CD4-positive, alpha-beta memory T cell (primary cell): Measurements from ENCODE around the gene SPARC. TPM values are rescaled to one million over a fixed set of nuclear protein-coding genes. Genes with fewer than 3 reads are reported as not detected.

ENCODE experiments used
- CTCF ChIA-PET: fragments of 350-600 bp; sonication (Branson Sonifier 250); formaldehyde crosslinking; loops from one replicate; lab custom pipeline; 2021; ENCODE audit warnings: inconsistent platforms; ENCODE audit not compliant: partially characterized antibody; lab: Charles Lee
- POLR2A ChIA-PET: fragments of 350-600 bp; sonication (Branson Sonifier 250); formaldehyde crosslinking; loops from one replicate; lab custom pipeline; 2021; ENCODE audit not compliant: partially characterized antibody; lab: Charles Lee
- DNase-seq, 5 donors: peaks; one replicate each; pipeline versions ENCODE4 v3.0.0 to v3.0.0-alpha.2; 2020 to 2022; ENCODE audit warnings: mixed read lengths in 1 of 5
- H3K27ac ChIP-seq: one replicate; pipeline ENCODE4 v1.7.0; 2013; ENCODE audit warnings: low read depth, low read length
- H3K27me3 ChIP-seq: 2 replicates; pipeline ENCODE4 v1.7.0; 2013; ENCODE audit warnings: mild to moderate bottlenecking, low read length, moderate library complexity; ENCODE audit not compliant: insufficient read depth
- H3K36me3 ChIP-seq: 2 replicates; pipeline ENCODE4 v1.7.0; 2013; ENCODE audit warnings: mild to moderate bottlenecking, low read length, moderate library complexity; ENCODE audit not compliant: insufficient read depth
- H3K4me1 ChIP-seq: 2 replicates; pipeline ENCODE4 v1.7.0; 2013; ENCODE audit warnings: mild to moderate bottlenecking, low read length, moderate library complexity; ENCODE audit not compliant: insufficient read depth
- H3K4me3 ChIP-seq, 2 donors: one replicate each; pipeline ENCODE4 v1.7.0; 2013; ENCODE audit warnings: low read length in 2 of 2, mild to moderate bottlenecking in 1 of 2
- H3K9me3 ChIP-seq, 2 donors: one replicate each; pipeline ENCODE4 v1.7.0; 2013; ENCODE audit warnings: low read length in 2 of 2, control low read depth in 1 of 2; ENCODE audit not compliant: control insufficient read depth in 1 of 2
- H3K27ac Mint-ChIP-seq, 7 donors: one replicate each; pipeline ENCODE4 v1.8.0; 2020 to 2021; ENCODE audit warnings: mixed read lengths in 7 of 7, mild to moderate bottlenecking in 6 of 7, inconsistent platforms in 3 of 7, moderate library complexity in 3 of 7
- H3K27me3 Mint-ChIP-seq, 2 donors: one replicate each; pipeline ENCODE4 v1.8.0; 2020 to 2021; ENCODE audit warnings: mixed read lengths in 2 of 2
- H3K36me3 Mint-ChIP-seq, 2 donors: one replicate each; pipeline ENCODE4 v1.8.0; 2020 to 2021; ENCODE audit warnings: mixed read lengths in 2 of 2, inconsistent platforms in 1 of 2, mild to moderate bottlenecking in 1 of 2
- H3K4me1 Mint-ChIP-seq, 4 donors: one replicate each; pipeline ENCODE4 v1.8.0; 2020 to 2021; ENCODE audit warnings: mixed read lengths in 4 of 4, mild to moderate bottlenecking in 1 of 4
- H3K4me3 Mint-ChIP-seq, 8 donors: one replicate each; pipeline ENCODE4 v1.8.0; 2020 to 2021; ENCODE audit warnings: mixed read lengths in 8 of 8, mild to moderate bottlenecking in 7 of 8, moderate library complexity in 6 of 8, inconsistent platforms in 3 of 8
- H3K9me3 Mint-ChIP-seq, 8 donors: one replicate each; pipeline ENCODE4 v1.8.0; 2020 to 2021; ENCODE audit warnings: mixed read lengths in 8 of 8, mild to moderate bottlenecking in 5 of 8, inconsistent platforms in 3 of 8, moderate library complexity in 1 of 8
- intact Hi-C: fragments of 100-400 bp; cut with micrococcal nuclease; formaldehyde crosslinking; loops from one replicate; pipeline ENCODE4 v1.15.1; 2023
- polyA plus RNA-seq, 2 donors: library from polyadenylated mRNA; unstranded; fragments of 300-500 nt; fragmentation: Illumina TruSeq; gene quantifications; one replicate each; pipeline ENCODE4 v1.2.3, GENCODE V29; 2021
- total RNA-seq, 2 experiments: library from RNA; stranded (reverse); gene quantifications; one replicate each; pipeline ENCODE4 v1.2.3, GENCODE V29; 2021

SPARC gene
- total and polyA plus RNA-seq, 4 experiments from 2014 or later, result 0.19 to 0.47 (median 0.37) TPM; not detected in 1

GRCh38 chr5:151617841-151618710 lies 68.6 kb downstream of the SPARC start:
- intact Hi-C loops, result no loop called here
- peaks cover 11 to 15% of the 10 kb centered on the region in 2 donors for H3K27me3 Mint-ChIP-seq
- Histone ChIP-seq H3K9me3 (no peaks in the 10 kb centered on the region), H3K36me3 (no peaks in the 10 kb centered on the region), H3K4me1 (peaks cover 31% of the 10 kb centered on the region), H3K27me3 (no peaks in the 10 kb centered on the region), H3K27ac (no peak overlapping the region), H3K4me3 (no peak overlapping the region)
- H3K36me3 Mint-ChIP-seq, result no peaks in the 10 kb centered on the region
- no peaks in the 10 kb centered on the region for H3K9me3 Mint-ChIP-seq
- peak overlapping the region in 1 of 7 donors; percentile 69 for H3K27ac Mint-ChIP-seq
- H3K4me3 Mint-ChIP-seq, result no peak overlapping the region
- peaks cover 18 to 38% (median 26%) of the 10 kb centered on the region in 4 donors for H3K4me1 Mint-ChIP-seq
- ChIA-PET POLR2A (no interaction called here), CTCF (interaction anchor here (0.7 to 1.3 kb wide), 4 partner anchors 33 to 516 kb away, joined by 3 to 5 read pairs (median 4); no protein-coding TSS in a partner anchor)
- DNase-seq, result no peak

GRCh38 chr5:151617383-151617840 lies 69.3 kb downstream of the SPARC start:
- Mint-ChIP-seq H3K27ac (peak overlapping the region in 1 of 7 donors; percentile 23), H3K36me3 (no peaks in the 10 kb centered on the region), H3K4me3 (no peak overlapping the region), H3K4me1 (peaks cover 19 to 44% (median 33%) of the 10 kb centered on the region in 4 donors), H3K9me3 (peaks cover 0 to under 1% (median 0%) of the 10 kb centered on the region in 8 donors), H3K27me3 (peaks cover 10 to 15% of the 10 kb centered on the region in 2 donors)
- Histone ChIP-seq H3K9me3 (no peaks in the 10 kb centered on the region), H3K36me3 (no peaks in the 10 kb centered on the region), H3K4me1 (peaks cover 38% of the 10 kb centered on the region), H3K4me3 (no peak overlapping the region), H3K27ac (no peak overlapping the region), H3K27me3 (no peaks in the 10 kb centered on the region)
- CTCF ChIA-PET, result interaction anchor here (1.3 kb wide), 2 partner anchors 34 to 35 kb away, joined by 4 to 5 read pairs; no protein-coding TSS in a partner anchor
- POLR2A ChIA-PET, result no interaction called here
- DNase-seq, result no peak
- intact Hi-C loops, result no loop called here

DNA sequence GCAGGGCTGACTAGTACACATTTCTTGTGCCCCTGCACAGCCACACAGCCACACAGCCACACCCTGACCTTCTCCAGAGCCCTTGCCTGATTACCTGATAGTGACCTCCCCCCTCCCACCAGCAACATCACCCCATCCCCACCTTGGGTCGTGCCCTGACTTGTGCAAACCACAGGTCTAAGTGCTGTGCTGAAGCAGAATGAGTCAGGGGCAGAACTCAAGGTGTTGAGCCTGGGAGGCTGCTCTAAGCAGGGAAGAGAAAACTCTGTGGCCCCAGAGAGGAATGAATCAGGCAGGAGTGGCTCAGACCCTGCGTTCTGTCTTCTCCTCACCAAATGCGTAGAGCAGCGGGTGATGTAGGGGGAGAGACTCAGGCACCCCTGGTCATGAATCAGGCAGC lies 71.3 kb downstream of the SPARC start:
- no peak for DNase-seq
- Histone ChIP-seq H3K27me3 (no peaks in the 10 kb centered on the region), H3K27ac (no peak overlapping the region), H3K36me3 (no peaks in the 10 kb centered on the region), H3K9me3 (no peaks in the 10 kb centered on the region), H3K4me3 (no peak overlapping the region), H3K4me1 (peaks cover 44% of the 10 kb centered on the region)
- Mint-ChIP-seq H3K9me3 (peaks cover 0 to 2% (median 0%) of the 10 kb centered on the region in 8 donors), H3K4me1 (peaks cover 21 to 52% (median 43%) of the 10 kb centered on the region in 4 donors), H3K36me3 (no peaks in the 10 kb centered on the region), H3K27me3 (peaks cover 5 to 6% of the 10 kb centered on the region in 2 donors), H3K27ac (peak overlapping the region in 2 of 7 donors; percentile 77 to 89), H3K4me3 (peak overlapping the region in 1 of 8 donors; percentile 49)
- ChIA-PET CTCF (interaction anchor here (5.4 kb wide), 1 partner anchor 36 kb away, joined by 24 read pairs; no protein-coding TSS in a partner anchor), POLR2A (no interaction called here)
- intact Hi-C loops, result no loop called here

DNA sequence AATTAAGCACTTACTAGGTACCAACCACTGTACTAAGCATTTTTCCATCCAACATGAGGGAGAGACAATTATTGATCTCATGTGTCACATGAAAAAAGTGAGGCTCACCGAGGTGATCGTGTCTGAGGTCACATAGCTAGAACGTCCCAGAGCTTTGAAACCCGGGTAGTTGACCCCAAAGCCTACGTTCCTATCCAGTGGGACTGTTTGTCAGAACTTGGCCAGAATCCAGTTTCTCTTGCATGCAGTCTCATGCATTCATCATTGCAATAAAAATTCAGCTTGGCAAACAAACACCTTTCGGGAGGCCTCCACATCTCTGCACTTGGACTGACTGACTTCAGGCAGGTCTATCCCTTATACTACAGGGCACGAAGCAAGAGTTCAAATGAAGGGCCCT lies 72.2 kb downstream of the SPARC start:
- intact Hi-C loops, result no loop called here
- DNase-seq, result no peak
- Histone ChIP-seq H3K4me3 (no peak overlapping the region), H3K36me3 (no peaks in the 10 kb centered on the region), H3K4me1 (peaks cover 44% of the 10 kb centered on the region), H3K9me3 (no peaks in the 10 kb centered on the region), H3K27me3 (no peaks in the 10 kb centered on the region), H3K27ac (no peak overlapping the region)
- H3K4me1 Mint-ChIP-seq, result peaks cover 21 to 55% (median 43%) of the 10 kb centered on the region in 4 donors
- CTCF ChIA-PET, result interaction anchor here (5.4 kb wide), 1 partner anchor 37 kb away, joined by 24 read pairs; no protein-coding TSS in a partner anchor
- peaks cover 0 to 2% (median 0%) of the 10 kb centered on the region in 8 donors for H3K9me3 Mint-ChIP-seq
- peak overlapping the region in 3 of 7 donors; percentile 11 to 79 (median 24) for H3K27ac Mint-ChIP-seq
- H3K4me3 Mint-ChIP-seq, result peak overlapping the region in 1 of 8 donors; percentile 13
- POLR2A ChIA-PET, result no interaction called here
- H3K36me3 Mint-ChIP-seq, result no peaks in the 10 kb centered on the region
- H3K27me3 Mint-ChIP-seq, result peaks cover 5 to 6% of the 10 kb centered on the region in 2 donors

DNA sequence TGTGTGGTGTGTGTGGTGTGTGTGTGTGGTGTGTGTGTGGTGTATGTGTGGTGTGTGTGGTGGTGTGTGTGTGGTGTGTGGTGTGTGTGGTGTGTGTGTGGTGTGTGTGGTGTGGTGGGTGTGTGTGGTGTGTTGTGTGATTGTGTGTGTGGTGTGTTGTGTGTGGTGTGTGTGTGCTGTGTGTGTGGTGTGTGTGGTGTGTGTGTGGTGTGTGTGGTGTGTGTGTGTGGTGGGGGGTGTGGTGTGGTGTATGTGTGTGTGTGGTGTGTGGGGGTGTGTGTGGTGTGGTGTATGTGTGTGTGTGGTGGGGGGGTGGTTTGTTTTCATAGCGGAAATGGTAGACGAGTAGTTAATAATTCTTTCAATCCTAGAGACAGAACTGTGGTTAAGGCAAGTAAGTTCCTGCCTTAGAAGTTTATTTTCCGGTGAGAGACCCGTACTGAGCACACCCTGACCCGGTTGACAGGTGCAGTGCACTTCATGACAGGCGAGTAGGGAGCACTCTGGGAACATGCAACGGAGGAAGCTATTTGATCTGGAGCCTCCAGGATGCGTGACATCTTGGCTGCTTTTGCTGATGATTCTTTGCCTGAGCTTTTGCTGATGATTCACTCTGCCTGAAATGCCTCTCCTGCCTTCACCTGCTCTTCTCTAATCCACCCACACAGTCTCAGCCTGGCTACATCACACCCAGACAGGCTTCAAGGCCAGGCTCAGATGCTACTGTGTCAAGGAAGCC lies 73.9 kb downstream of the SPARC start:
- ChIA-PET POLR2A (no interaction called here), CTCF (interaction anchor here (5.4 kb wide), 1 partner anchor 39 kb away, joined by 24 read pairs; no protein-coding TSS in a partner anchor)
- Histone ChIP-seq H3K36me3 (no peaks in the 10 kb centered on the region), H3K4me3 (peak overlapping the region in 1 of 2 donors; percentile 25), H3K27ac (no peak overlapping the region), H3K4me1 (peaks cover 44% of the 10 kb centered on the region), H3K27me3 (no peaks in the 10 kb centered on the region), H3K9me3 (no peaks in the 10 kb centered on the region)
- intact Hi-C loops, result no loop called here
- Mint-ChIP-seq H3K4me1 (peaks cover 21 to 55% (median 43%) of the 10 kb centered on the region in 4 donors), H3K27ac (peak overlapping the region in 6 of 7 donors; percentile 50 to 98 (median 86)), H3K27me3 (peaks cover 5 to 6% of the 10 kb centered on the region in 2 donors), H3K4me3 (peak overlapping the region in 7 of 8 donors; percentile 60 to 79 (median 70)), H3K36me3 (no peaks in the 10 kb centered on the region), H3K9me3 (peaks cover 0 to 2% (median 0%) of the 10 kb centered on the region in 8 donors)
- DNase-seq, result peak; percentile 55 to 63 (median 56)

DNA sequence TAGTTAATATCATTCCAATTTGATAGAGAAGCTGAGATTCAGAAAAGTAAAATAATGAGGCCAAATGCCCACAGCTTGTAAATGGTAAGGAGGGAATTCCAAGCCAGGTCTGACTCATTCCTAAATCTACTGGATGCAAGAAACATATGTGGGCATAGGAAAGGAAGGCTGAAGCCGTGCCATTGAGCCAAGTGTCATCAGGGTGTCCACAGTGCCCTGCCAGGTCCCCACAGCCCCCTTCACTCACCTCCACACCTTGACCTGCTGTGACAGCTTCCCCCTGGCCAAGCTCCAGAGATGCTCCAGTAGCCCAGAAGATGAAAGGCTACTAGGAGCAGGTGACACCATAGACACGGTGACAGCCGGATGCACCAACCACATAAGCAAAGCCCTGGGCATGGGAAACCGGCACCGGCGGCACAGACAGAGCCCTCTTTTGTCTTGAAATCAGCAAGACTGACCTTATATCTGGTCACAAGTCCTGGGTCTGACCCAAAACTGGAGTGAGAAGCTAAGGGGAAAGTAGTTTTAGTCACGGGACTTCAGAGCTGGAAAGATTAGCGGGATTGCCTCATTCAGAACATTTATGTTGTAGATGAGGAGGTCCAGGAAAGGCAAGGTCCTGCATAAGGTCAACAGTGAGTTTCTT lies 75.5 kb downstream of the SPARC start:
- Histone ChIP-seq H3K27ac (no peak overlapping the region), H3K36me3 (no peaks in the 10 kb centered on the region), H3K4me1 (peaks cover 44% of the 10 kb centered on the region), H3K4me3 (no peak overlapping the region), H3K9me3 (no peaks in the 10 kb centered on the region), H3K27me3 (no peaks in the 10 kb centered on the region)
- intact Hi-C loops, result no loop called here
- CTCF ChIA-PET, result interaction anchor here (1.5 to 5.4 kb wide), 2 partner anchors 40 to 164 kb away, joined by 4 to 24 read pairs; partner anchors contain the start of gene SLC36A1
- H3K27ac Mint-ChIP-seq, result peak overlapping the region in 1 of 7 donors; percentile 90
- H3K36me3 Mint-ChIP-seq, result no peaks in the 10 kb centered on the region
- H3K9me3 Mint-ChIP-seq, result peaks cover 0 to 2% (median 0%) of the 10 kb centered on the region in 8 donors
- DNase-seq, result no peak
- no peak overlapping the region for H3K4me3 Mint-ChIP-seq
- peaks cover 0 to 4% of the 10 kb centered on the region in 2 donors for H3K27me3 Mint-ChIP-seq
- peaks cover 21 to 49% (median 43%) of the 10 kb centered on the region in 4 donors for H3K4me1 Mint-ChIP-seq
- POLR2A ChIA-PET, result no interaction called here
